GM18508 (cell line): Measurements from ENCODE around the gene CPSF4L.

Experiments
- ATAC-seq: cut with Tn5 transposase; IDR thresholded peaks from one replicate; pipeline ENCODE4 v1.9.1; 2021; ENCODE audit warnings: moderate number of reproducible peaks; ENCODE audit not compliant: insufficient read depth, unreplicated experiment

Gene CPSF4L

GRCh38 chr17:73240561-73240960 is 21.1 kb downstream of the CPSF4L start:
- no peak for ATAC-seq

GRCh38 chr17:73237714-73238113 is 24.0 kb downstream of the CPSF4L start:
- ATAC-seq, result no peak

DNA sequence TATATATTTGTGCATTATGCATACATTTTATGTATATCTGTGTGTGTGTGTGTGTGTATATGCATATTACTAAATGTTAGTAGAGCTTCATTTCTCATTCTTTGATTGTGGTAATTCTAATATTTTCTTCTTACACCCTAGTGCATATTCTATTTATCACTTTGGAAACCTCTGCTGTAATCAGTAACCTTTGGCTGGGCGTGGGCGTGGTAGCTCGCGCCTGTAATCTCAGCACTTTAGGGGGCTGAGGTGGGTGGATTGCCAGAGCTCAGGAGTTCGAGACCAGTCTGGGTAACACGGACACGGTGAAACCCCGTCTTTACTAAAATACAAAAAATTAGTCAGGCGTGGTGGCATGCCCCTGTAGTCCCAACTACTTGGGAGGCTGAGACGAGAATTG is 26.9 kb downstream of the CPSF4L start:
- no peak for ATAC-seq

GRCh38 chr17:73232587-73233373 is 28.9 kb downstream of the CPSF4L start:
- ATAC-seq, result no peak

GRCh38 chr17:73231841-73232586 is 29.7 kb downstream of the CPSF4L start:
- peak; percentile 51 for ATAC-seq

DNA sequence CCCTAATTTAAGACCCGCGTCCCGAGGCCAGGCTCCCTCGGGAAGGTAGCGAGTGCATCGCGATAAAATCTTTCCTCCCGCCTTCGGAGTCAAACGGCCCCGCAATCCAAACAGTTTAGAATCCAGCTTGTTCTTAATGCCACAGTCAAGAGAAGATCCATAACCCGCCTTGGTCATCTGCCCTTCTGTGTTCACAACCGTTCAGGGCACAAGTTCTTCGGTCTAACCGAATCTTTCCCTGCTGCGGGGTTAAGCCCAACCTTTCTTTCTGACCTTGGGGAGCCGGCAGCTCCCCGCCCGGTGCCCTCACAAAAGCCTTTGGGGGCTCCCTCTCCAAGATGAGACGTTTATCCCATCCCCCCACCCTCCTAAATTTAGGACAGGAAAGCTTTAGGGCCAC is 30.3 kb downstream of the CPSF4L start:
- ATAC-seq, result no peak

DNA sequence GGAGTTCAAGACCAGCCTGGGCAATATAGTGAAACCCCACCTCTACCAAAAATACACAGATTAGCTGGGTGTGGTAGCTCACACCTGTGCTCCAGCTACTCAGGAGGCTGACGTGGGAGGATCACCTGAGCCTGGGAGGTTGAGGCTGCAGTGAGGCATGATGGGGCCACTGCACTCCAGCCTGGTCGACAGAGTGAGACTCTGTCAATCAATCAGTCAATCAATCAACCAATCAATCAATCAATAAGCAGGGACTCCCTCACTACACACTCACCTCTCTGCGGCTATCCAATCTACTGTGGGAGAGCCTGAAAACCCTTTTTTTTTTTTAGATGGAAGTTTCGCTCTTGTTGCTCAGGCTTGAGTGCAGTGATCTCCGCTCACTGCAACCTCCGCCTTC is 31.6 kb downstream of the CPSF4L start:
- ATAC-seq, result no peak

DNA sequence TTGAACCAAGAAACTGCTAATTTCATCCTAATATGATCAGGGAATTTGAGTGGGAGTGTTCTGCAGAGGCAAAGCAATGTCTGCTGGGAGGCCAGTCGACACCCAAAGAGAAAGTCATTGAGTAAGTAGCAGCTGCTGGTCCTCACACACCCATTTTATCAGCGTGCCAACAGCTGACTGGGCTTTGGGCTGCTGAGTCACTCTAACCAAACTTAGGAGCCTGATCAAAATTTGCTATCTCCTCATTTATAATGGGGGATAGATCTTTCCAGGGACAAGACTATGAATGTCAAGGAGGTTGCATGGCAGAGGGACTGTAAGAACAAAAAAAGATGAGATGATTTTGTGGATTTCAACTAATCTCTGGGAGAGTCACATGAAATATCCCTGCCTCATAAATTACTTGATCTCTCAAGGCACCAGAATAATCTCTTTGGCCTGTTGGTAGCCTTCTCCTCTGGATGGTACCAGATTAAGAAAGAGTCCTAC is 32.9 kb downstream of the CPSF4L start:
- no peak for ATAC-seq

DNA sequence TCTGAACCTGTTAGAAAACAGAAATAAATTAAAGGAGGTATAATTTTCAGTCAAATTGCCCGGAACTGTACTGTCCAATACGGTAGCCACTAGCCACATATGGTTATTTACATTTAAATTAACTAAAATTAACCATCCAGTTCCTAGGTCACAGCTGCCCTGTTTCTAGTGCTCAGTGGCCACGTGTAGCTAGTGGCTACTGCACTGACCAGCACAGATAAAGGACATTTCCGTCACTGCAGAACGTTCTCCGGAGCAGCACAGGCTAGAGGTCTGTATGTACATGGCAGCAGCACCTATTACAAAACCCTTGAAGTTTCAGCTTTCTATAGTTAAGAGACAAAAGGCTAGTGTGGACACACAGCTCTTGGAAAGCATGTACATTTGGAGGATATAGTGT is 33.7 kb downstream of the CPSF4L start:
- ATAC-seq, result no peak

DNA sequence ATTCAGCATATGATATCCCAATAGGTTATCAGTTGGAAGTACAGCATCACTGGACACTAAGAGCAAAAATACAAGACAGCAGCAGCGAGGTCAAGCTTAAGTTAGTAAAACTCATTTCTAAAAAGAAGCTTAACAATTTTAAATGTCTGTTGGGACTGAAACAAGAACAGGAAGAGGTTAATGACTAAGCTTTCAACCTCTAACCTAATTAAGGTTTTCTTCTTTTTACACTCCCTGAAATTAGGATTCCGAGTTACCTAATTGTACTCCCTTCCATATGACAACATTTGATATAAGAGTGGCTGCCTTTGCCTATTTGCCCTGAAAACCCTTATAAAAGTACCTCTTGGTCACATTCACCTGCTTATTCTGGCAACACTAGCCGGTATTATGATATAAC is 34.3 kb downstream of the CPSF4L start:
- no peak for ATAC-seq

- ATAC-seq, result no peak
Measured at GRCh38 chr17:73226556-73227172, 35.0 kb downstream of the CPSF4L start.

DNA sequence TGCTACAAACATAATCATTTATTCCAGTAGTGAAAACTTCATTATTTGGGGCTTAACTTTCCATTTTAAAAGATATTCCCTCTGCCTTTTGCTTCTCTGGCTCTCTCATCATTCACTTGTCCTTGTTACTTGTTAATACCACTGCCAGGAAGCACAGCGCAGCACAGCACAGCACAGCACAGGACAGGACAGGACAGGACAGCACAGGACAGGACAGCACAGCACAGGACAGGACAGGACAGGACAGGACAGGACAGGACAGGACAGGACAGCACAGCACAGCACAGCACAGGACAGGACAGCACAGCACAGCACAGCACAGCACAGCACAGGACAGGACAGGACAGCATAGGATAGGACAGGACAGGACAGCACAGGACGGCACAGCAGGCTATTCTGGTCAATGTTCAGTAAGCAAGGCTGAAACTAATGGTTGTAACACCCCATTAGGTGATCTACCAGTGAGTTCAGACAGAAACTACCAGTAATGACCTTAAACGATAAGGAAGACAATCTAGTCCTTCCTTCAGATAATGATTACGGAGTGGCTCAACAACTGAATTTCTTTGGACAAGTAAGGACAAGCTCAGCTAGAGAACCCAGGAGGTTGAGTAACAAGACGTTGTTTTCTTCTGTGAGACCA is 36.9 kb downstream of the CPSF4L start:
- ATAC-seq, result no peak

DNA sequence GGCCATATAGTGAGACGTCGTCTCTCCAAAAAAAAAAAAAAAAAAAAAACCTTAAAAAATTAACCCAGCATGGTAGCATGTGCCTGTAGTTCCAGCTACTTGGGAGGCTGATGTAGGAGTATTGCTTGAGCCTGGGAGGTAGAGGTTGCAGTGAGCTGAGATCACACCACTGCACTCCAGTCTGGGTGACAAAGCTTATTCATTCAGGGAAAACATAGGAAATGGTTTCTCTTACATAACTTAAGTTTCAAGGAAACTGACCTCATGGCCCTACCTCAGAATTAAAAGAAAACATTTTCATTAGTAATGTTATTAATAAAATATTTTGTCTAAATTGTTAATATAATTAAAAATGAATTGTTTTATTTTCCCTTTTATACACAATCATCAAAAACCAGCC is 37.4 kb downstream of the CPSF4L start:
- ATAC-seq, result no peak

DNA sequence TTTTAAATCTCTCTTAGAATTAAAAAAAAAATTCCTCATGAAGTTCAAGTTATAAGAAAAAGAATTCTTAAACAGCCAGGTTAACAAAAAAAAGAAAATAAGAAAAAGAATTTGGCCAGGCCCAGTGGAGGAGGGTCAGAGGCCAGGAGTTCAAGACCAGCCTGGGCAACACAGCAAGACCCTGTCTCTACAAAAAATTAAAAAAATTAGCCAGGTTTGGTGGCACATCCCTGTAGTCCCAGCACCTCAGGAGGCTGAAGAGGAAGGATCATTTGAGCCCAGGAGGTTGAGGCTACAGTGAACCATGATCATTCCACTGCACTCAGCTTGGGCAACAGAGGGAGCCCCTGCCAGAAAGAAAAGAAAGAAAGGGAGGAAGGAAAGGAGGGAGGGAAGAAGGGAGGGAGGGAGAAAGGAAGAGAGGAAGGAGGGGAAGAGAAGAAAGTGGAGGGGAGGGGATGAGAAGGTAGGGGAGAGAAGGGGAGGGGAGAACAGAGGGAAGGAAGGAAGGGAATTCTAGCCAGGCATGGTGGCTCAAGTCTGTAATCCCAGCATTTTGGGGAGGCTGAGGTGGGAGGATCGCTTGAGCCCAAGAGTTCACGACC is 38.0 kb downstream of the CPSF4L start:
- no peak for ATAC-seq

DNA sequence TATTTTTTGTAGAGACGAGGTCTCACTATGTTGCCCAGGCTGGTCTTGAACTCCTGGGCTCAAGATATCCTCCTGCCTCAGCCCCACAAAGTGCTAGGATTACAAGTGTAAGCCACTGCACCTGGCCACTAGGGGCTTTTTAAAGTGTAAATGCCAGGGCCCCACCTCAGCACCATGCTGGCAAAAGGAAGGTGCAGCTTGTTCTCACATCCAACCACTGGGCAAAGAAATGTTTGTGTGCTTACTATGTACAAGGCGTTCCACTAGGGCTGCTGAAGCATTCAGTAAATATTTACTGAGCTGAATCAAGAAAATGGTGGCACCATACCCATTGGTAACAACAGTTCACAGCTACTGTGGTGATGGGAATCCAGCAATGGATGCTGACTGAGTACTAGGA is 46.2 kb downstream of the CPSF4L start:
- no peak for ATAC-seq

DNA sequence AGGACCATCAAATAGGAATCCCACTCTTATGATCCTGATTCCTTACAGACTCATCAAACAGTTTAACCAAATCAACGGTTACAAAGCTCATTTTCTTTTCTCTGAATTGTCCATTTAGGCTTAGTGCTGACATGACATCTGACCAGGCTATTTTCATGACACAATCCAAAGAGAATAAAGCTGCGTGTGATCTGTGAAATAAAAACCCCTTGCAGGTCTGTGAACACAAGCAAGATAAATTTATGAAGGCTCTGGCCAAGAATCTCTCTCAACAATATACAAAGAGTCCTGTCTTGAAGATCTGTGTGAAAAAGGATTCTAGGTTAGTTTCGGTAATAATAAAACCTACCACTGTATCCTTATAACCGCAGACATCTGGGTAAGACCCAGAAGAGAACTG is 46.8 kb downstream of the CPSF4L start:
- ATAC-seq, result no peak

- ATAC-seq, result no peak
Measured at GRCh38 chr17:73214008-73214407, 47.7 kb downstream of the CPSF4L start.

- ATAC-seq, result no peak
Measured at GRCh38 chr17:73211745-73212144, 49.9 kb downstream of the CPSF4L start.

DNA sequence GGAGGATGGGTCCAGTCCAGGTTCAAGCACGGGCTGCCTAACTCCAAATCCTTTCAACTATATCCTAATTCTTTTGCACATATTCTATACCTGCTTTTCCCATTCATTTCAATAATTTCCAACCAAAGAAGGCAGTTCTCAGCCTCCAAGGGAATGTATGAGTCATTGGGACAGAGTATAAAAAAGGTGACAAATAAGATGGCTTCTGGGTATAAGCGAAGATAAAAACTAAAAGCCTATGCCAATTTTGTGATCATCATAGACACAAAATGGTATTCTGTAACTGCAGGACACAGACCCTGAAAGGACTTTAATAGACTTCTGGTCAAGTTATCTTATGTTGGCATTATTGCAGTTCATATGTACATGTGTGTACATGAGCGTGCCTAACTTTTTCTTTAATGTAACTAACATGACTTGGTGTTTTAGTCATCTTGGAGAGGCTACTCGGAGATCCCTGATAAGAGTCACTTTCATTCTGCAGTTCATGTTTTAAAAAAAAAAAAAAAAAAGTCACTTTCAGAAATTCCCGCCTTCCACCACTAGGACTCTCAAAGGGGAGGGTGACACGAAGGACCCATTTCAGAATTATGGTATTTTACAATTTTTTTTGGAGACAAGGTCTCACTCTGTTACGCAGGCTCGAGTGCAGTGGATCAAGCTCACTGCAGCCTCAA is 51.5 kb downstream of the CPSF4L start:
- no peak for ATAC-seq

GRCh38 chr17:73209436-73209835 is 52.2 kb downstream of the CPSF4L start:
- ATAC-seq, result no peak
